ENCODE results near the gene VPS8. TPM values are rescaled to one million over a fixed set of nuclear protein-coding genes. Genes with fewer than 3 reads are reported as not detected.
"Not testable (repeated sequence)": the region's sequence is repeated elsewhere in the genome, so short reads cannot be mapped to it uniquely, and the experiment has no call there.

The VPS8 gene
- total RNA-seq, 1 experiment from 2014 or later: 44.3 TPM

- Histone ChIP-seq H3K36me3 (peaks cover 5% of the 10 kb centered on the region; the same call in 1 of the 2 replicates), H3K9me3 (replicated peaks) (no peaks in the 10 kb centered on the region), H3K27me3 (no peaks in the 10 kb centered on the region), H3K27ac (no peak overlapping the region), H3K4me1 (no peaks in the 10 kb centered on the region), H3K4me3 (no peak overlapping the region)
- DNase-seq: no peak
Observed at GRCh38 chr3:184889312-184889904, 77.4 kb downstream of the VPS8 start.

GRCh38 chr3:184894051-184894450, 82.1 kb downstream of the VPS8 start:
- no peak overlapping the region for H3K4me3 ChIP-seq
- no peaks in the 10 kb centered on the region for H3K4me1 ChIP-seq
- H3K27ac ChIP-seq: no peak overlapping the region
- no peaks in the 10 kb centered on the region for H3K27me3 ChIP-seq
- no peaks in the 10 kb centered on the region for H3K9me3 ChIP-seq (replicated peaks)
- DNase-seq: no peak
- peaks cover 6% of the 10 kb centered on the region; the same call in 1 of the 2 replicates for H3K36me3 ChIP-seq

- H3K4me1 ChIP-seq: no peaks in the 10 kb centered on the region
- DNase-seq: no peak
Observed at GRCh38 chr3:184895350-184895749, 83.4 kb downstream of the VPS8 start.

GRCh38 chr3:184896336-184896735, 84.4 kb downstream of the VPS8 start:
- no peaks in the 10 kb centered on the region for H3K27me3 ChIP-seq
- peaks cover 6% of the 10 kb centered on the region; the same call in 1 of the 2 replicates for H3K36me3 ChIP-seq
- no peak for DNase-seq
- no peak overlapping the region for H3K27ac ChIP-seq
- H3K9me3 ChIP-seq (replicated peaks): no peaks in the 10 kb centered on the region
- no peak overlapping the region for H3K4me3 ChIP-seq
- H3K4me1 ChIP-seq: no peaks in the 10 kb centered on the region

More at GRCh38 chr3:184895350-184895749, 83.4 kb downstream of the VPS8 start:
- no peaks in the 10 kb centered on the region for H3K27me3 ChIP-seq
- no peak overlapping the region for H3K4me3 ChIP-seq
- peaks cover 6% of the 10 kb centered on the region; the same call in 1 of the 2 replicates for H3K36me3 ChIP-seq
- no peaks in the 10 kb centered on the region for H3K9me3 ChIP-seq (replicated peaks)
- H3K27ac ChIP-seq: no peak overlapping the region

GRCh38 chr3:184899953-184900595, 88.1 kb downstream of the VPS8 start:
- Histone ChIP-seq H3K4me1 (no peaks in the 10 kb centered on the region), H3K9me3 (replicated peaks) (no peaks in the 10 kb centered on the region; the same call in 1 of the 2 replicates), H3K4me3 (no peak overlapping the region), H3K36me3 (peaks cover 14% of the 10 kb centered on the region), H3K27me3 (no peaks in the 10 kb centered on the region), H3K27ac (no peak overlapping the region)
- no peak for DNase-seq

GRCh38 chr3:184907031-184907430, 95.1 kb downstream of the VPS8 start:
- peaks cover 12% of the 10 kb centered on the region; the same call in 1 of the 2 replicates for H3K36me3 ChIP-seq
- peak overlapping the region; percentile 22; the same call in 1 of the 2 replicates for H3K27ac ChIP-seq
- H3K4me1 ChIP-seq; H3K9me3 ChIP-seq (replicated peaks); DNase-seq; H3K4me3 ChIP-seq; H3K27me3 ChIP-seq: not testable (repeated sequence)

DNA sequence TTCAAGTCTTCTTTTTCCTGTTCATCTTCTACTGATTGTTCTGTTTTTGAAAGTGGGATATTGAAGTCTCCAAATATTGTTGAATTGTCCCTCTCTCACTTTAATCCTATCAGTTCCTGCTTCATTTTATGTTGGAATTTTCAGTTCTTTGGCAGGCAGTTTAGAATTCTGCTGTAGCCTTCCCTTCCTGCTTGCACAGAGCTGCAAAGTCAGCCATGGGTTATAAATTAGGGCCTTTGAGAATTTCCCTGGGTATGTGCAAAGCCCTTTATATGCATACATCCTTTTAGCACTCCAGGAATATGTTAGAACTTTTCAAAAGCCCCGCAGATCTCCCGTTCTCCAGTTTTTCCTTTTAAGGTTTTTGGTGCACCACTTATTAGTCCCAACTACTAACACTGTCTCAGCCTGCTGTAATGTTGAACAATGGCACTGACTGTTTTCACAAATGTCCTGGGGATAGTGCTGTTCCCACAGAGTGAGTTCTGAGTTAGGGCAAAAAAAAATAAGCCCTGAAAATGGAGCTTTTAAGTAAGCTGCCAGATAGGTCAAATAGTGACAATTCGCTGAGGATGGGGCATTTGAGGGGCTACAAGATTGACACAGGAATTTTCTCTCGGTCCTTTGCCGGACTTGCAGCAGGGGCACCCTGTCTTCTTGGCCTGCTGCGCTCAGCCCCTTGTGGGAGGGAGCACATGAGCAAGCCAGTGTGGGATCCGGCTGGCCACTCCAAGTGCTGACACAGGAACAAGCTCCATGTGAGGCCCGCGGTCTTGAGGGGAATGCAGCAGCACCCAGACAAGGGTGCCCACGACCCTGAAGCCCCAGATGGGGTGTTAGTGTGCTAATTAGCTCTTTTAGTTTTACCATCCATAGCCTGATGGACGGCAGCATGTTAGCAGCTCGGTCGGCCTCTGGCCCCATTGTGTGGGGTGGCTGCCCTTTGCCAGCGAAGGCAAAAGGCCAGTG, 96.0 kb downstream of the VPS8 start:
- peak; percentile 6 to 43 for DNase-seq
- no peaks in the 10 kb centered on the region; the same call in 1 of the 2 replicates for H3K9me3 ChIP-seq (replicated peaks)
- peak overlapping the region; percentile 22; the same call in 1 of the 2 replicates for H3K27ac ChIP-seq
- no peaks in the 10 kb centered on the region for H3K27me3 ChIP-seq
- H3K36me3 ChIP-seq: peaks cover 9% of the 10 kb centered on the region; the same call in 1 of the 2 replicates
- no peak overlapping the region for H3K4me3 ChIP-seq
- peaks cover 8% of the 10 kb centered on the region for H3K4me1 ChIP-seq

DNA sequence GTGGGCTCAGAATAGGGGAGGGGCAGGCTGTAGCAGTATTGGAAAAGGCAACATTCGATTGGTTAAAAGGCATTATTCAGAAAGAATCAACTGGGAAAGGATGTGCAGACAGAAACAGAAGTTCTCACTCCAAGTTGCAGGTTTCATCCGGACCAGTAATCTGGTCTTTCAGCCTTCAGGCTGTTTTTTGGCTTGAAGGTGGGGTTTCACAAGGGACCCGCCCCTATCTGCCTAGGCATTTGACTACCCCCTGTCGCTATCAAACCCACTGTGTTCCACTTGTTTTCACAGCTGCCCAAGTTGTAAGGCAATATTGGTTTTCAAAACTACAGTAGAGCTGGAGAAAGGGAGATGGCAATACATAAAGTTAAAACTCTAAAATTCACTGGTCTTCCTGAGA, 96.9 kb downstream of the VPS8 start:
- peaks cover 8% of the 10 kb centered on the region for H3K4me1 ChIP-seq
- no peaks in the 10 kb centered on the region for H3K27me3 ChIP-seq
- peak overlapping the region; percentile 22; the same call in 1 of the 2 replicates for H3K27ac ChIP-seq
- H3K4me3 ChIP-seq: no peak overlapping the region
- DNase-seq: peak; percentile 62 to 79
- peaks cover 7% of the 10 kb centered on the region; the same call in 1 of the 2 replicates for H3K36me3 ChIP-seq
- H3K9me3 ChIP-seq (replicated peaks): no peaks in the 10 kb centered on the region; the same call in 1 of the 2 replicates

DNA sequence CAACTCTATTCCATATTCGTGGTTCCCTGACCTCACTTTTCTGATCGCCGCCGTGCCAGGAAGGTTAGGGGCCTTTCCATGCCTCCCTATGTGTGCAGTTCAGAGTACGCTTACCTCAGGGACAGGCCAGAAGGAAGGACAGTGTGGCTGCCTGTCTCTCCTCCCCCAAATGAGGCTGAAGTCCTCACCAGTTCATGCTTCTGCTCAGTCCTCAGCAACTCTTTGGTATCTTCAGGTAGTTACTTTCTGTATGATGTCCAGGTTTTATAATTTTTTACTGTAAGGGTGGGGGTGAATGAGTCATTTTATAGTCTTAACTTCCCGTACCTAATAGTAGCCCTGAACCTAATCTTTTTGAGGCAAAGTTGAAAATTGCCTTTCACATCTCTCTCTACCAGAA, 98.7 kb downstream of the VPS8 start:
- H3K9me3 ChIP-seq (replicated peaks): no peaks in the 10 kb centered on the region
- H3K4me3 ChIP-seq: no peak overlapping the region
- H3K4me1 ChIP-seq: peaks cover 8% of the 10 kb centered on the region
- no peaks in the 10 kb centered on the region; the same call in 1 of the 2 replicates for H3K36me3 ChIP-seq
- no peak for DNase-seq
- H3K27ac ChIP-seq: no peak overlapping the region
- no peaks in the 10 kb centered on the region for H3K27me3 ChIP-seq

DNA sequence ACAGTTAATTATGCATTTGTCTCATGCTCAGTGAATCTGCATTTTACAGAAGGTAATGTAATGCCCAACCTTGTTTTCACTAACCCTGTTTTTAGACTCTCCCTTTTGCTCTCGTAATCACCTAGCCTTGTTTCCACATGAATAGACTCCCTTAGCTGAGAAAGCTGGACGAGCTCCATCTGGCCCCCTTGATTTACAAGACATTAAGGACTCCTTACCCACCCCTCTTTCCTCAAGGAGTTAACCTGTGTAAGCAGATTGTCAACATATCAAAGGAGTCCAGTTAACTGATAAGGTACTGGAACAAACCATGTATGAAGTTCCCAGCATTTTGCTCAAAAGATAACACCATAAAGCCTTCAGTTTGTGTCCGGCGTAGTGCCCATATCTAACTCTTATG, 99.6 kb downstream of the VPS8 start:
- no peaks in the 10 kb centered on the region for H3K27me3 ChIP-seq
- H3K4me3 ChIP-seq: no peak overlapping the region
- H3K27ac ChIP-seq: no peak overlapping the region
- H3K36me3 ChIP-seq: peaks cover 2% of the 10 kb centered on the region; the same call in 1 of the 2 replicates
- no peaks in the 10 kb centered on the region for H3K9me3 ChIP-seq (replicated peaks)
- H3K4me1 ChIP-seq: peaks cover 8% of the 10 kb centered on the region
- no peak for DNase-seq

GRCh38 chr3:184912163-184912562, 100.2 kb downstream of the VPS8 start:
- H3K4me1 ChIP-seq: peaks cover 3% of the 10 kb centered on the region
- no peaks in the 10 kb centered on the region for H3K9me3 ChIP-seq (replicated peaks)
- no peak for DNase-seq
- no peak overlapping the region for H3K27ac ChIP-seq
- H3K4me3 ChIP-seq: no peak overlapping the region
- H3K27me3 ChIP-seq: no peaks in the 10 kb centered on the region
- peaks cover 6% of the 10 kb centered on the region; the same call in 1 of the 2 replicates for H3K36me3 ChIP-seq

GRCh38 chr3:184914628-184915027, 102.7 kb downstream of the VPS8 start:
- no peak for DNase-seq
- no peaks in the 10 kb centered on the region for H3K9me3 ChIP-seq (replicated peaks)
- no peak overlapping the region for H3K4me3 ChIP-seq
- H3K27me3 ChIP-seq: no peaks in the 10 kb centered on the region
- H3K36me3 ChIP-seq: peaks cover 11% of the 10 kb centered on the region; the same call in 1 of the 2 replicates
- no peaks in the 10 kb centered on the region; the same call in 1 of the 2 replicates for H3K4me1 ChIP-seq
- no peak overlapping the region for H3K27ac ChIP-seq

DNA sequence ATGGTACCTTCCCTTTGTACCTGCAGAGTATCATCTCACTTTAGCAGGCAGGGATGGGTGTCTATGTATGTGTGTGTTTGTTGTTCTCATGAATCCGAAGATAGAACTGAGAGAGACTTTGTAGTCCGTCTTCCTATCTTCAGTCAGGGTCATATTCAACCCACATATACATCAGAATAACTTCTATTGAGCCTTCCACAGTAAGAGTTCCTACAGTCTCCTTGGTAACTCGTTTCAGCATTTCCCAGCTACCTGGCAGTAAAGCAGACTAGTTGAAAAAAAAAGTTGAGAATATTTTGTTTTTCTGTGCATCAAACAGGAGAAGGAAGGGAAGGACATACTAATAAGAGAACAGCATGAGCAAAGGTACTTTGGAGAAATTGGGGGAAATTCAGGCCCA, 106.8 kb downstream of the VPS8 start:
- no peaks in the 10 kb centered on the region for H3K9me3 ChIP-seq (replicated peaks)
- peaks cover 19% of the 10 kb centered on the region; the same call in 1 of the 2 replicates for H3K36me3 ChIP-seq
- DNase-seq: no peak

DNA sequence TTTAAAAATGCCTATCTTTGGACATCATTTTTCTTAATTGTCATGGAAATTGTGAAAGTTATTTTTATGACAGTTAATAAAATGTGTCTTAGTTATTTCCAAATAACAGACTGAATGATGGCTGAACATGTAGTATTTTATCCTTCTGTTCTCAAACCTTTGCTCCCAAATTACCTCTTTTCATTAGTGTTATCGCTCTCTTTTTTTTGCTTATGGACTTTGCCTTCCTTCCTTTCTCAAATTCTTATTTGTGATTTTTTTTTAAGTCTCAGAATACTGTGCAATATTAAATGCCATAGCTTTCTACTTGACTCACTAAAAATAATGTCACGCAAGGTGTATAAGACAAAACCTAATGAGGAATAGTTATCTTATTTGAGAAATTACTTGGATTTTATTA, 107.7 kb downstream of the VPS8 start:
- H3K4me3 ChIP-seq: no peak overlapping the region
- DNase-seq: no peak
- no peaks in the 10 kb centered on the region for H3K9me3 ChIP-seq (replicated peaks)
- H3K4me1 ChIP-seq: no peaks in the 10 kb centered on the region
- no peaks in the 10 kb centered on the region for H3K27me3 ChIP-seq
- H3K36me3 ChIP-seq: peaks cover 19% of the 10 kb centered on the region; the same call in 1 of the 2 replicates
- H3K27ac ChIP-seq: no peak overlapping the region

More for the DNA sequence above, 106.8 kb downstream of the VPS8 start:
- no peaks in the 10 kb centered on the region for H3K4me1 ChIP-seq
- no peak overlapping the region for H3K27ac ChIP-seq
- no peaks in the 10 kb centered on the region for H3K27me3 ChIP-seq
- H3K4me3 ChIP-seq: no peak overlapping the region
